ENCODE results near the gene CRB2. TPM values are rescaled to one million over a fixed set of nuclear protein-coding genes. Genes with fewer than 3 reads are reported as not detected.

CRB2 gene
- total RNA-seq, 1 donor from 2014 or later = 6.8 TPM

GRCh38 chr9:123418506-123418905, 62.5 kb downstream of the CRB2 start:
- peaks cover 5% of the 10 kb centered on the region for H3K36me3 Mint-ChIP-seq (ENCODE audit: unreplicated experiment)
- no peak overlapping the region for H3K4me3 Mint-ChIP-seq (ENCODE audit: unreplicated experiment)
- TF ChIP-seq CTCF (IDR thresholded peaks at IDR 0.05; ENCODE audit: partially characterized antibody, unreplicated experiment) = no peak
- no peak overlapping the region for H3K27ac Mint-ChIP-seq (ENCODE audit: unreplicated experiment)
- DNase-seq = no peak
- H3K9me3 Mint-ChIP-seq (ENCODE audit: unreplicated experiment) = peaks cover 2% of the 10 kb centered on the region
- peaks cover 31% of the 10 kb centered on the region for H3K4me1 Mint-ChIP-seq (ENCODE audit: low read depth, unreplicated experiment)
- peaks cover 10% of the 10 kb centered on the region for H3K27me3 Mint-ChIP-seq (ENCODE audit: unreplicated experiment)

DNA sequence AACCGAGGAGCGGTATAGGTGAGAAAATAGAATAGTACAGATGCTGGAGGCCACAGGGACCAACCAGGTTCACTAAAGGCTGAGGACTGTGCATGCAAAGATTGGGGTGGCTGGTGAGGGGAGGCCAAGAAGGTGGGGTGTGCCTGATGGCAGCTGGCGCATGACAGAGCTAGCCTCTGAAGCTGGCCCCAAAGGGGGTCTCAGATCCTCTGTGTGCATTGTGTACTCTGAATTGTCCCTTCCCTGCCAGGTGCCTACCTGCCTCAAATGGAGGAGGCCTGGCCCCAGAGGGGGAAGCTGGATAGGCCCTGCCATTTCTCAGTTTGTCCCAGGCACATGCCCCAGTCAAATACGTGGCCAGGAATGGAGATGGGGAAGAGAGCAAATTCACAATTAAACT, 63.1 kb downstream of the CRB2 start:
- TF ChIP-seq CTCF (IDR thresholded peaks at IDR 0.05; ENCODE audit: partially characterized antibody, unreplicated experiment) = no peak
- DNase-seq = no peak
- peaks cover 10% of the 10 kb centered on the region for H3K27me3 Mint-ChIP-seq (ENCODE audit: unreplicated experiment)
- H3K4me1 Mint-ChIP-seq (ENCODE audit: low read depth, unreplicated experiment) = peaks cover 31% of the 10 kb centered on the region
- H3K4me3 Mint-ChIP-seq (ENCODE audit: unreplicated experiment) = no peak overlapping the region
- H3K36me3 Mint-ChIP-seq (ENCODE audit: unreplicated experiment) = peaks cover 5% of the 10 kb centered on the region
- H3K27ac Mint-ChIP-seq (ENCODE audit: unreplicated experiment) = no peak overlapping the region
- peaks cover 2% of the 10 kb centered on the region for H3K9me3 Mint-ChIP-seq (ENCODE audit: unreplicated experiment)

GRCh38 chr9:123419721-123420591, 64.0 kb downstream of the CRB2 start:
- Mint-ChIP-seq H3K4me3 (ENCODE audit: unreplicated experiment) (no peak overlapping the region), H3K9me3 (ENCODE audit: unreplicated experiment) (peaks cover 2% of the 10 kb centered on the region), H3K27ac (ENCODE audit: unreplicated experiment) (no peak overlapping the region), H3K36me3 (ENCODE audit: unreplicated experiment) (peaks cover 5% of the 10 kb centered on the region), H3K27me3 (ENCODE audit: unreplicated experiment) (peaks cover 9% of the 10 kb centered on the region), H3K4me1 (ENCODE audit: low read depth, unreplicated experiment) (peaks cover 24% of the 10 kb centered on the region)
- TF ChIP-seq CTCF (IDR thresholded peaks at IDR 0.05; ENCODE audit: partially characterized antibody, unreplicated experiment) = no peak
- DNase-seq = no peak

GRCh38 chr9:123420592-123421111, 64.7 kb downstream of the CRB2 start:
- no peak for DNase-seq
- peaks cover 3% of the 10 kb centered on the region for H3K9me3 Mint-ChIP-seq (ENCODE audit: unreplicated experiment)
- H3K4me1 Mint-ChIP-seq (ENCODE audit: low read depth, unreplicated experiment) = peaks cover 21% of the 10 kb centered on the region
- peaks cover 9% of the 10 kb centered on the region for H3K27me3 Mint-ChIP-seq (ENCODE audit: unreplicated experiment)
- no peak overlapping the region for H3K27ac Mint-ChIP-seq (ENCODE audit: unreplicated experiment)
- no peak overlapping the region for H3K4me3 Mint-ChIP-seq (ENCODE audit: unreplicated experiment)
- H3K36me3 Mint-ChIP-seq (ENCODE audit: unreplicated experiment) = peaks cover 5% of the 10 kb centered on the region
- TF ChIP-seq CTCF (IDR thresholded peaks at IDR 0.05; ENCODE audit: partially characterized antibody, unreplicated experiment) = no peak

DNA sequence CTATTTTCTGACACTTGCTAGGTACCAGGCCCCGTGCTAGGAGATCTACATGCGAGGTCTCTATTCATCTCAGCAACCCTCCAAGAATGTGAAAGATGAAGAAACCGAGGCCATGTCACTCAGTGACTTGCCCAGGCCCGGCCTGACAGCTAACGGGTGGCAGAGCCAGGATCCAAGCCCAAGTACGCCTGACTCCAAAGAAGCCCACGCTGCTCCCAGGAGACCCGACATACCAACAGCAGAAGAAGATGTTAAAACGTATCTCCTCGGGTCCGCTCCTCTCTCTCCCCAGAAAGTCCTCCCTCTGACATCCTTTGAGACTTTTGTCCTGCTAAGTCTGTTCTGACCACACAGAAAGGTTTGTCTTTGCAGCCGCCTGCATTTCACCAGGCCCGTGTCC, 65.2 kb downstream of the CRB2 start:
- Mint-ChIP-seq H3K27ac (ENCODE audit: unreplicated experiment) (no peak overlapping the region), H3K9me3 (ENCODE audit: unreplicated experiment) (peaks cover 3% of the 10 kb centered on the region), H3K4me1 (ENCODE audit: low read depth, unreplicated experiment) (peaks cover 16% of the 10 kb centered on the region), H3K36me3 (ENCODE audit: unreplicated experiment) (peaks cover 5% of the 10 kb centered on the region), H3K27me3 (ENCODE audit: unreplicated experiment) (peaks cover 12% of the 10 kb centered on the region), H3K4me3 (ENCODE audit: unreplicated experiment) (no peak overlapping the region)
- no peak for DNase-seq
- TF ChIP-seq CTCF (IDR thresholded peaks at IDR 0.05; ENCODE audit: partially characterized antibody, unreplicated experiment) = no peak
